Cardiac fibroblast (primary cell): ENCODE results near the gene UBR3.

Experiments
- DNase-seq, 2 donors: peaks; one replicate each; pipeline versions ENCODE4 v3.0.0 to v3.0.0-alpha.2; 2010; ENCODE audit warnings: low read depth in 2 of 2
- H3K4me3 ChIP-seq, 2 donors: replicated peaks in 1 of 2; 1 replicate in 1 of 2; 2 replicates in 1 of 2; pipeline ENCODE4 v1.5.1; 2011; ENCODE audit warnings: low read depth in 2 of 2, low read length in 2 of 2, mild to moderate bottlenecking in 2 of 2, moderate library complexity in 1 of 2
- CTCF ChIP-seq: IDR thresholded peaks from one replicate; pipeline ENCODE4 v1.5.1; 2011; ENCODE audit warnings: low read depth, mild to moderate bottlenecking, low read length, inconsistent platforms

The UBR3 gene

GRCh38 chr2:169822785-169823392 is 4.4 kb upstream of the UBR3 start:
- no peak for TF ChIP-seq CTCF
- DNase-seq: peak in 1 of 2 donors; percentile 56
- H3K4me3 ChIP-seq: no peak overlapping the region

- peak overlapping the region; percentile 60 to 82 for H3K4me3 ChIP-seq
- no peak for DNase-seq
- TF ChIP-seq CTCF: no peak
Observed at GRCh38 chr2:169823996-169824372, 3.3 kb upstream of the UBR3 start.

- TF ChIP-seq CTCF: peak; percentile 58
- DNase-seq: peak; percentile 77 to 82
- peak within 1 kb of the TSS; percentile 60 to 82 for H3K4me3 ChIP-seq
Observed at GRCh38 chr2:169824373-169825333, 2.6 kb upstream of the UBR3 start, which contains the start of gene METTL5. TSS of gene METTL5 (minus strand) at chr2:169824905. CDS start at chr2:169824597, 308 bp downstream.

- H3K4me3 ChIP-seq: peak overlapping the region; percentile 81 to 97
- TF ChIP-seq CTCF: no peak
Observed at GRCh38 chr2:169828141-169828811, 1.0 kb downstream of the UBR3 start.

GRCh38 chr2:169834401-169834800 is 7.1 kb downstream of the UBR3 start:
- DNase-seq: no peak
- TF ChIP-seq CTCF: no peak
- H3K4me3 ChIP-seq: no peak overlapping the region

More at GRCh38 chr2:169828141-169828811, 1.0 kb downstream of the UBR3 start:
- DNase-seq: peak; percentile 50 to 53

GRCh38 chr2:169838743-169839489 is 11.7 kb downstream of the UBR3 start:
- no peak for DNase-seq
- TF ChIP-seq CTCF: no peak
- no peak overlapping the region for H3K4me3 ChIP-seq
